Stomach (tissue), 9 donors: ENCODE data around the gene SLC16A6. TPM values are rescaled to one million over a fixed set of nuclear protein-coding genes. Genes with fewer than 3 reads are reported as not detected.

ENCODE experiments used
- DNase-seq, 2 donors: peaks; one replicate each; pipeline versions ENCODE4 v3.0.0 to v3.0.0-alpha.2; 2013 to 2019
- H3K27ac ChIP-seq, 5 donors: fragments of 200-600 bp in 4 of 5; sonication (generic) in 4 of 5; one replicate each; pipeline ENCODE4 v1.5.1; 2013 to 2019; ENCODE audit warnings: mild to moderate bottlenecking in 1 of 5, moderate library complexity in 1 of 5
- H3K27me3 ChIP-seq, 3 donors: fragments of 200-600 bp; sonication (generic); one replicate each; pipeline ENCODE4 v1.5.1; 2017 to 2019; ENCODE audit warnings: mixed run types in 1 of 3
- H3K36me3 ChIP-seq, 4 donors: fragments of 200-600 bp; sonication (generic); 1 replicate in 3 of 4; 2 replicates in 1 of 4; pipeline ENCODE4 v1.5.1; 2016 to 2019
- H3K4me1 ChIP-seq, 4 donors: fragments of 200-600 bp; sonication (generic); one replicate each; pipeline ENCODE4 v1.5.1; 2016 to 2019
- H3K4me3 ChIP-seq, 4 donors: fragments of 200-600 bp; sonication (generic) in 3 of 4; one replicate each; pipeline ENCODE4 v1.5.1; 2016 to 2019; ENCODE audit warnings: mild to moderate bottlenecking in 1 of 4
- H3K9me3 ChIP-seq, 4 donors: fragments of 200-600 bp; sonication (generic); one replicate each; pipeline ENCODE4 v1.5.1; 2016 to 2019
- CTCF ChIP-seq, 7 experiments: fragments of 450-650 bp in 4 of 7; fragments of 200-600 bp in 3 of 7; sonication (generic) in 3 of 7; IDR thresholded peaks; one replicate each; pipeline ENCODE4 v1.5.1; 2016 to 2019; ENCODE audit warnings: antibody characterized with exemption in 7 of 7, control low read depth in 2 of 7, mild to moderate bottlenecking in 1 of 7
- EP300 ChIP-seq: sonication (generic); formaldehyde crosslinking; IDR thresholded peaks from one replicate; pipeline ENCODE4 v1.6.1; 2017; ENCODE audit warnings: antibody characterized with exemption
- POLR2A ChIP-seq, 4 donors: fragments of 450-650 bp; IDR thresholded peaks; one replicate each; pipeline ENCODE4 v1.6.1; 2016; ENCODE audit warnings: antibody characterized with exemption in 4 of 4, control low read depth in 2 of 4, mild to moderate bottlenecking in 1 of 4, moderate library complexity in 1 of 4
- POLR2AphosphoS5 ChIP-seq, 3 donors: sonication (generic); formaldehyde crosslinking; IDR thresholded peaks; one replicate each; pipeline ENCODE4 v1.6.1; 2016; ENCODE audit warnings: antibody characterized with exemption in 3 of 3
- WGBS, 5 donors: extraction: QIAGEN DNeasy Blood & Tissue Kit in 3 of 5; methylation state at CpG; one replicate each; pipeline versions ENCODE4 v1.1.5 to v1.1.7; 2013 to 2018; 5-methylcytosine and 5-hydroxymethylcytosine counted together
- intact Hi-C: fragments of 100-400 bp; cut with DNase I; formaldehyde crosslinking; loops from one replicate; pipeline ENCODE4 v1.15.1; 2023; ENCODE audit warnings: low total_unique reads
- polyA plus RNA-seq, 3 donors: library from polyadenylated mRNA; stranded (reverse); fragments of 200-250 nt; gene quantifications; one replicate each; pipeline ENCODE4 v1.2.3, GENCODE V29; 2013
- total RNA-seq, 5 donors: library from RNA; depleted of rRNA; stranded (reverse); fragments of >200 nt; gene quantifications; one replicate each; pipeline versions ENCODE4 v1.1.0 to v1.2.3, GENCODE V29; 2014 to 2016
- donor health status: healthy with polysubstance abuse.
- donor health status: Bipolar disorder and iron deficiency.
- donor health status: healthy.

The SLC16A6 gene
- total and polyA plus RNA-seq, 8 donors = 0.37 to 0.92 (median 0.80) TPM; not detected in 5

GRCh38 chr17:68249354-68249765, 41.6 kb downstream of the SLC16A6 start:
- peaks cover 8 to 30% (median 15%) of the 10 kb centered on the region in 4 donors for H3K4me1 ChIP-seq
- no peak overlapping the region for H3K4me3 ChIP-seq
- DNase-seq = no peak
- H3K9me3 ChIP-seq = no peaks in the 10 kb centered on the region
- TF ChIP-seq POLR2AphosphoS5 (IDR thresholded peaks at IDR 0.05) (no peak), CTCF (IDR thresholded peaks at IDR 0.05) (no peak), EP300 (no peak), POLR2A (IDR thresholded peaks at IDR 0.05) (no peak)
- 56 to 68% (median 64%) methylated on average over 7 of the region's 7 CpGs for WGBS, 5 donors
- H3K27ac ChIP-seq = peak overlapping the region; percentile 24 to 99 (median 98)
- no peaks in the 10 kb centered on the region for H3K27me3 ChIP-seq
- intact Hi-C loops = no loop called here
- H3K36me3 ChIP-seq = peaks cover 0 to 34% (median 28%) of the 10 kb centered on the region in 4 donors

GRCh38 chr17:68248891-68249290, 42.0 kb downstream of the SLC16A6 start:
- intact Hi-C loops = no loop called here
- TF ChIP-seq POLR2AphosphoS5 (IDR thresholded peaks at IDR 0.05) (no peak), EP300 (no peak), POLR2A (IDR thresholded peaks at IDR 0.05) (no peak), CTCF (IDR thresholded peaks at IDR 0.05) (no peak)
- DNase-seq = no peak
- H3K4me1 ChIP-seq = peaks cover 8 to 30% (median 15%) of the 10 kb centered on the region in 4 donors
- peaks cover 0 to 31% (median 24%) of the 10 kb centered on the region in 4 donors for H3K36me3 ChIP-seq
- WGBS, 5 donors = 57 to 76% (median 74%) methylated on average over 5 of the region's 5 CpGs
- H3K9me3 ChIP-seq = no peaks in the 10 kb centered on the region
- no peaks in the 10 kb centered on the region for H3K27me3 ChIP-seq
- H3K27ac ChIP-seq = peak overlapping the region in 4 of 5 donors; percentile 94 to 99 (median 98)
- peak overlapping the region in 1 of 4 donors; percentile 56 for H3K4me3 ChIP-seq

- TF ChIP-seq POLR2AphosphoS5 (IDR thresholded peaks at IDR 0.05) = no peak
- no peak for TF ChIP-seq EP300
- no peak for TF ChIP-seq POLR2A (IDR thresholded peaks at IDR 0.05)
- TF ChIP-seq CTCF (IDR thresholded peaks at IDR 0.05) = no peak
- peak in 1 of 2 donors; percentile 49 for DNase-seq
- H3K27me3 ChIP-seq = no peaks in the 10 kb centered on the region
- peaks cover 0 to 26% (median 20%) of the 10 kb centered on the region in 4 donors for H3K36me3 ChIP-seq
- no peaks in the 10 kb centered on the region for H3K9me3 ChIP-seq
- peak overlapping the region; percentile 56 to 91 (median 80) for H3K4me3 ChIP-seq
- 0 to 4% (median 1%) methylated on average over 7 to 19 of the region's 19 CpGs for WGBS, 5 donors
- H3K27ac ChIP-seq = peak overlapping the region; percentile 94 to 99 (median 98)
- intact Hi-C loops = no loop called here
- peaks cover 8 to 30% (median 15%) of the 10 kb centered on the region in 4 donors for H3K4me1 ChIP-seq
These were observed 42.6 kb downstream of the SLC16A6 start for GRCh38 chr17:68248199-68248825.

- H3K36me3 ChIP-seq = peaks cover 0 to 23% (median 17%) of the 10 kb centered on the region in 4 donors
- WGBS, 5 donors = 0 to 1% (median 0%) methylated on average over 60 to 97 of the region's 97 CpGs
- DNase-seq = peak; percentile 95 to 99
- peak within 1 kb of the TSS; percentile 94 to 99 (median 98) for H3K27ac ChIP-seq
- peaks cover 8 to 30% (median 15%) of the 10 kb centered on the region in 4 donors for H3K4me1 ChIP-seq
- intact Hi-C loops = no loop called here
- no peaks in the 10 kb centered on the region for H3K27me3 ChIP-seq
- TF ChIP-seq POLR2A (IDR thresholded peaks at IDR 0.05) (peak in 2 of 4 donors; percentile 59 to 60), POLR2AphosphoS5 (IDR thresholded peaks at IDR 0.05) (peak; percentile 95 to 98 (median 95)), EP300 (no peak)
- peak within 1 kb of the TSS; percentile 56 to 91 (median 80) for H3K4me3 ChIP-seq
- no peaks in the 10 kb centered on the region for H3K9me3 ChIP-seq
These were observed 43.3 kb downstream of the SLC16A6 start, which contains the start of gene AMZ2 for GRCh38 chr17:68247445-68248198. TSS of gene AMZ2 (plus strand) at chr17:68248043. CDS start at chr17:68250188, 2,145 bp downstream.
